Lung (tissue), 12 donors: ENCODE measurements around the gene SP6. TPM values are rescaled to one million over a fixed set of nuclear protein-coding genes. Genes with fewer than 3 reads are reported as not detected.

Experiments used
- ATAC-seq: fragments of 200-7000 bp; cut with Tn5 transposase; one replicate; pipeline ENCODE4 v1.9.1; 2020; ENCODE audit warnings: moderate number of reproducible peaks; ENCODE audit not compliant: insufficient read depth, low FRiP score
- DNase-seq, 3 donors: peaks; one replicate each; pipeline ENCODE4 v3.0.0-alpha.2; 2013 to 2017
- H3K27ac ChIP-seq, 2 donors: one replicate each; pipeline ENCODE4 v1.5.1; 2013; ENCODE audit warnings: mild to moderate bottlenecking in 2 of 2, moderate library complexity in 2 of 2, control low read depth in 1 of 2, inconsistent platforms in 1 of 2, low read depth in 1 of 2, low read length in 1 of 2
- H3K27me3 ChIP-seq, 3 donors: one replicate each; pipeline ENCODE4 v1.5.1; 2013; ENCODE audit warnings: low read length in 2 of 3; ENCODE audit not compliant: control insufficient read depth in 3 of 3, insufficient read depth in 3 of 3
- H3K36me3 ChIP-seq, 4 donors: one replicate each; pipeline ENCODE4 v1.5.1; 2013; ENCODE audit warnings: low read length in 4 of 4, mild to moderate bottlenecking in 1 of 4, moderate library complexity in 1 of 4; ENCODE audit not compliant: control insufficient read depth in 4 of 4, insufficient read depth in 4 of 4
- H3K4me1 ChIP-seq, 5 donors: one replicate each; pipeline ENCODE4 v1.5.1; 2013; ENCODE audit warnings: low read length in 5 of 5, mild to moderate bottlenecking in 2 of 5, moderate library complexity in 1 of 5; ENCODE audit not compliant: control insufficient read depth in 5 of 5, insufficient read depth in 5 of 5
- H3K4me3 ChIP-seq: one replicate; pipeline ENCODE4 v1.5.1; 2013; ENCODE audit warnings: mild to moderate bottlenecking, control low read depth, moderate library complexity
- H3K9ac ChIP-seq, 2 donors: one replicate each; pipeline ENCODE4 v1.5.1; 2013; ENCODE audit warnings: low read length in 2 of 2, control low read depth in 1 of 2; ENCODE audit not compliant: insufficient read depth in 1 of 2
- H3K9me3 ChIP-seq, 4 donors: one replicate each; pipeline ENCODE4 v1.5.1; 2013; ENCODE audit warnings: low read length in 3 of 4, mild to moderate bottlenecking in 1 of 4, moderate library complexity in 1 of 4; ENCODE audit not compliant: control insufficient read depth in 4 of 4, insufficient read depth in 3 of 4
- WGBS, 2 donors: extraction: QIAGEN DNeasy Blood & Tissue Kit; methylation state at CpG; one replicate each; pipeline ENCODE4 v1.1.7; 2013; 5-methylcytosine and 5-hydroxymethylcytosine counted together
- polyA plus RNA-seq, 2 donors: library from polyadenylated mRNA; stranded (reverse); fragments of 200-250 nt; gene quantifications; one replicate each; pipeline ENCODE4 v1.2.1, GENCODE V29; 2013
- total RNA-seq, 2 donors: library from RNA; depleted of rRNA in 1 of 2; stranded (reverse); fragments of >200 nt in 1 of 2; gene quantifications; one replicate each; pipeline ENCODE4 v1.2.1, GENCODE V29; 2014 to 2021
- TF ChIP-seq, protein P1 (sequence below): IDR thresholded peaks from 2 replicates; pipeline ENCODE4 v1.5.1; 2012; ENCODE audit warnings: mild to moderate bottlenecking; ENCODE audit errors: control extremely low read depth, extremely low read depth
- donor health status: control.
- donor health status: control.
- donor health status: Bipolar disorder and iron deficiency.
- donor health status: healthy.
- donor health status: DM: yes; HTN: yes; CAD: no.

Gene SP6
- total and polyA plus RNA-seq, 4 donors: 2.3 to 4.5 (median 3.5) TPM

DNA sequence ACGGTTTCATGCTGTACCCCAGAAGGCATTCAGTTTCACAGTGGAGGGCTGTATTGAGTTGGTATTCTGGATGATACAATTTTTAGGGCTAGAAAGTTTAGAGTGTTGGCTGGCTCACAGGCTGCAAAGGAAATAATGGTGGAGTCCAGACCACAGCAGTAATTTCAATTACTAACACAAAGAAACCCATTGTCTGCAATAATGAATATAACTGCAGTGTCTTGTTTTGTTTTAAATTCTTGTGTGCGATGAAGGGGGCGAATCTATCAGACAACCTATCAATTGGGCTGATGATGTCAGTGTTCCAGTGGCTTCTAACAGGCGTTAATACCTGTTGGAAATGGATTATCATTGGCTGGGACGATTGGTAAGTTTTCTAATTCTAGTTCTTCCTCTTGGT is 46.6 kb upstream of the SP6 start:
- Histone ChIP-seq H3K9ac (peak overlapping the region in 1 of 2 donors; percentile 86), H3K4me3 (no peak overlapping the region)

DNA sequence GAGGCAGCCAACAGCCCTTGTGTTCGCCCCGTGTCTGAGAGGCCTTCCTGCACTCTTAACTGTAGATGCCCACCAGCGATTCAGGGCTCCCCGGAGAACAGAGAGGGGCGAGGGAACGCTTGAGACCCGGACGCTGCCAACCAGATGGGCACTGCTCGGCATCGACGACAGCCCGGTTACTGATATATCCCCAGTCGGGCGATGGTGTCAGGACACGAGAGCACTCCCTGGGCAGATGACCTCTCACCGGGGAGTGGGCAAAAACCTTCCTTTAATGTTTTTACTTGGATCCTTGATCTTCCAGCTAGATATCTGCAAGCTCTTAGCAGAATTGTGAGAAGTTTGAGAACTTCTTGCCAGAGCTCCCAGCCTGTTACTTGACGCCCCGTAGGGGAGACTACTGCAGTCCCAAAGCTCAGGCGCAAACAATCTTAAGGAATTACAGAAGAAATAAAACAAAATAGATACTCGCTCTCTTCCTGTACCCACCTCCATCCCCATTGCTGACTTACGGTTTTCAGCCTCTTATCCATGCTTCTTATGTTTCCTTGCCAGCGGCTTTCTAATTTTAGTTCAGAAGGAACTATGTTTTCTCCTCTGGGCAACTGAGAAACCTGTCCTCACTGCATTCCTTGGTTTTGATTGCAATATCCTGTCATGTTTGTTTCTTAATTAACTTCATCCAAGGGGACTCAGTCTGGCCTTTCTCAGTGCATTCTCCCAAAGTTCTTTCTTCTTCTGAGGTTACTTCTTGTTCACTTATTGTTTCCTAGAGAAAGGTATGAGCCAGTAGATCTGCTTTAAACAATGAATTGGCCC is 45.9 kb upstream of the SP6 start:
- 1 to 2% methylated on average over 22 of the region's 22 CpGs for WGBS, 2 donors
- Histone ChIP-seq H3K4me1 (peaks cover 0 to 25% (median 16%) of the 10 kb centered on the region in 5 donors), H3K4me3 (peak overlapping the region; percentile 77), H3K9me3 (no peaks in the 10 kb centered on the region), H3K27ac (peak overlapping the region; percentile 95 to 100), H3K36me3 (peaks cover 0 to 13% (median 8%) of the 10 kb centered on the region in 4 donors), H3K27me3 (no peaks in the 10 kb centered on the region), H3K9ac (peak overlapping the region; percentile 51 to 86)
- ATAC-seq (no peak), DNase-seq (peak in 1 of 3 donors; percentile 28)
- TF ChIP-seq, protein P1, sequence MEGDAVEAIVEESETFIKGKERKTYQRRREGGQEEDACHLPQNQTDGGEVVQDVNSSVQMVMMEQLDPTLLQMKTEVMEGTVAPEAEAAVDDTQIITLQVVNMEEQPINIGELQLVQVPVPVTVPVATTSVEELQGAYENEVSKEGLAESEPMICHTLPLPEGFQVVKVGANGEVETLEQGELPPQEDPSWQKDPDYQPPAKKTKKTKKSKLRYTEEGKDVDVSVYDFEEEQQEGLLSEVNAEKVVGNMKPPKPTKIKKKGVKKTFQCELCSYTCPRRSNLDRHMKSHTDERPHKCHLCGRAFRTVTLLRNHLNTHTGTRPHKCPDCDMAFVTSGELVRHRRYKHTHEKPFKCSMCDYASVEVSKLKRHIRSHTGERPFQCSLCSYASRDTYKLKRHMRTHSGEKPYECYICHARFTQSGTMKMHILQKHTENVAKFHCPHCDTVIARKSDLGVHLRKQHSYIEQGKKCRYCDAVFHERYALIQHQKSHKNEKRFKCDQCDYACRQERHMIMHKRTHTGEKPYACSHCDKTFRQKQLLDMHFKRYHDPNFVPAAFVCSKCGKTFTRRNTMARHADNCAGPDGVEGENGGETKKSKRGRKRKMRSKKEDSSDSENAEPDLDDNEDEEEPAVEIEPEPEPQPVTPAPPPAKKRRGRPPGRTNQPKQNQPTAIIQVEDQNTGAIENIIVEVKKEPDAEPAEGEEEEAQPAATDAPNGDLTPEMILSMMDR: no peak

More for the DNA sequence above, 46.6 kb upstream of the SP6 start:
- 78 to 84% methylated on average over 5 of the region's 5 CpGs for WGBS, 2 donors
- H3K27me3 ChIP-seq: no peaks in the 10 kb centered on the region
- H3K36me3 ChIP-seq: peaks cover 0 to 13% (median 8%) of the 10 kb centered on the region in 4 donors
- no peak for ATAC-seq
- H3K27ac ChIP-seq: peak overlapping the region in 1 of 2 donors; percentile 21
- TF ChIP-seq, protein P1: no peak
- H3K4me1 ChIP-seq: peaks cover 0 to 25% (median 16%) of the 10 kb centered on the region in 5 donors
- no peaks in the 10 kb centered on the region for H3K9me3 ChIP-seq
- no peak for DNase-seq

DNA sequence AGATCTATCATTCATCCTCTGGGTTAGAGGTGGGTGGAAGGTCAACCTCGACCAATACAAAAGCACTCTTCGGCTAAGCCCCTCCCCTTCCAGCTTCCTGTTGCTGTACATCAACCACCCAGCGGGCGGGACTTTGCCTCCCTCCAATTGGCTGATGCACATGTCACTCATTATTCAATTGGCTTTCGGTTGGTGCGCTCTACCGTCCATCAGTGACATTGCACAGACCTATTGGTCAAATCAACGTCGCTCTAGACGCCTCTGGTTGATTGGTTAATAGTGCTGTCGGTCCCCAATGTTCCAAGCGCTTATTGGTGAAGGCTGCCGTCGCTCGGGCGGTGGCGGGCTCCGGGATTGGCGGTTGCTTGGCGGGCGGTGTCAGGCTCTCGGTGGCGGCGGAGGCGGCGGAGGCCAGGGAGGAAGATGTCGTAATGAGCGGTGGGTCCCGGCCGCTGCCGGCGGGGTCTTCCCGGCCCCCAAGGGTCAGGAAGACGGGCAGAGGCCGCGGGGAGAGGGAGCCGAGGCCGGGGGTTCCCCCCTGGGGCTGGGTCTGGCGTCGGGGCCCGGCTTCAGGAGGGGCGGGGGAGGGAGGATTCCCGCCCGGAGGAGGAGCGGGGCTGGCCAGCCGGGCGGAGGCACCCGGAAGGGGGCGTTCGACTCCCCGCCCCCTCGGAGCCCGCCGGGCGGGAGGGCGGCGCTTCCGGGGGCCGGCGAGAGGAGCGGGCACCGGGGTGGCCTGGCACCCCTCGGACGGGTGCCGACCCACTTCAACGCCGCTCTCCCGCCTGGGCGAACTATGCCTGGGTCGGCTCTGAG is 45.1 kb upstream of the SP6 start, which contains the start of gene SP2:
Gene SP2, plus strand, starts transcription at position 381 of the 816 bp plus-strand sequence. Its CDS starts 51 bp downstream, at position 432.
- Histone ChIP-seq H3K27ac (peak within 1 kb of the TSS; percentile 96 to 100), H3K9ac (peak within 1 kb of the TSS; percentile 71 to 95), H3K9me3 (no peaks in the 10 kb centered on the region), H3K27me3 (no peaks in the 10 kb centered on the region), H3K4me3 (peak within 1 kb of the TSS; percentile 77), H3K36me3 (peaks cover 0 to 11% (median 6%) of the 10 kb centered on the region in 4 donors), H3K4me1 (peaks cover 0 to 21% (median 16%) of the 10 kb centered on the region in 5 donors)
- ATAC-seq (peak; percentile 93), DNase-seq (peak; percentile 100)
- TF ChIP-seq, protein P1: no peak
- 0% methylated on average over 59 to 70 of the region's 70 CpGs for WGBS, 2 donors
